SKM-1 (cell line): ENCODE results near the gene DTX3.
"Not testable (repeated sequence)": the region's sequence is repeated elsewhere in the genome, so short reads cannot be mapped to it uniquely, and the experiment has no call there.

ENCODE experiments used
- DNase-seq: peaks from one replicate; lab custom pipeline; 2025; ENCODE audit not compliant: unreplicated experiment; lab: John Stamatoyannopoulos, UW

The DTX3 gene

GRCh38 chr12:57606399-57606798 is 1.8 kb downstream of the DTX3 start:
- DNase-seq, result no peak

DNA sequence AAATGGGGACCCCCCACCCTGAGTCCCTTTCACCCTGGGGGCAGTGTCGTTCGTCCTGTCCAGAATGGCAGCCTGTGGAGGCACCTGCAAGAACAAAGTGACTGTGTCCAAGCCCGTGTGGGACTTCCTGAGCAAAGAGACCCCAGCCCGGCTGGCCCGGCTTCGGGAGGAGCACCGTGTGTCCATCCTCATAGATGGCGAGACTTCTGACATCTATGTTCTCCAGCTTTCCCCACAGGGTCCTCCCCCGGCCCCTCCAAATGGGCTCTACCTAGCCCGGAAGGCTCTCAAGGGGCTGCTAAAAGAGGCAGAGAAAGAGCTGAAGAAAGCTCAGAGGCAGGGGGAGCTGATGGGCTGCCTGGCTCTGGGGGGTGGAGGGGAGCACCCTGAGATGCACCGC is 2.2 kb downstream of the DTX3 start:
- no peak for DNase-seq

DNA sequence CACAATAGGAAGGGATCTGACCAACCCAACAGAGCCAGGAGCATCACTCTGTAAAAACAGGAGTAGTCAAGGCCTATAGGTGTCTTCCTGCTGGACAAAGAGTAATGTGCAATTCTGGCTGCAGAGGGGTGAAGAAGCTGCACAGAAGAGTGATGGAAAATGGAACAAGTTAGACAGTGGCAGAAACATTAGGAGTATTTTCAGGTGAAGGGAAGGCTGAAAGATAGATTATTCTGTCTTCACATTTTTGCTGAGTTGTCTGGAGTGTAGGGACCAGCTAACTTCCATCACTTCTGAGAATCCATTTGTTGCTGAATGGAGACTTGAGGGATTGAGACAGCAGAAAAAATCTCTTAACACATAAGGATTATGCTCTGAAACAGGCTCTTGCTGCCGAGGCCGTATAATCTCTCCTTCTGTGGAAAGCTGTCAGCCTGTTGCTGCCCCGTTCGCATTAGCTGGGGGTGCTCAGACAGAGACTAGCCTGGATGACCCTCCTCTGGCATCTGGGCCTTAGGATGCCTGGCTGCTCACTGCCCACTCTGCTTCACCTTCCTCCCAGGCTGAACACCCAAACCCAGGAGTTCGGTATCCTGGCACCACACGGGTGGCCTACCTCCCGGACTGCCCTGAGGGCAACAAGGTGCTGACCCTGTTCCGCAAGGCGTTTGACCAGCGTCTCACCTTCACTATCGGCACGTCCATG is 3.5 kb downstream of the DTX3 start:
- no peak for DNase-seq

GRCh38 chr12:57609101-57609780 is 4.6 kb downstream of the DTX3 start:
- no peak for DNase-seq

DNA sequence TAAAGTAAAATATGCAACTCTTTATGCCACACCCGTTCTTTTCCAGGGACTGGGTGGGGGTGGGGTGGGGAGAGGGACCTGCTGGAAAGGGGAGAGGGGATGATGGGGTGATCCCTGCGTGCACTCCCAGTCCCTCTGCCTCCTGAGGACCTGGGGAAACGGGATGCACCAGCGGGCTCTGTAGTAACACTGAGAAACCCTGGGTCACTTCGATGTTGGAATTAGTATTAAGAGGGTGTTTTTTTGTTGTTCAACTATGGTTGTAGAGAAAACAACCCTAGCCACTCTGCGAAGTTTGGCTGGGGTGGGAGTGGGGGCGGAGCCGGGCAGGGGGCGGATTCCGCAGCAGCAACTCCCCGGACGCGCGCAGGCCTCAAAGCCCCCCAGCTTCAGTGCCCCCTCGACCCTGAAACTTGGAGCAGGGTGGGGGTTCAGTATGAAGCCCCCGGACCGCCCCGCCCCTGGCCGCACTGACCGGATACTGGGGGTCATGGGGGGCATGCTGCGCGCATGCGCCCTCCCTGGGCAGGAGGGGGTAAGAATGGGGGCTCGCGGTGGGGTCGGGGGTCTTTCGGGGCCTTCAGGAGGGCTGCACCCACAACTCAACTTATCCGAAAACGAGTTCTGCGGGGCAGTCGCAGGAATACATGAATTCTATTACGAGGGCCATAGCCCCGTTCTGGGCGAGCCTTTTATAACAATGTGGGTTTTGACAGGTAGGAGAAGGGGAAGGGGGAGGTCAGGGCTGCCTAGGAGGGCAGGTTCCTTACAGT is 5.3 kb downstream of the DTX3 start:
- no peak for DNase-seq

GRCh38 chr12:57610554-57611107 is 6.0 kb downstream of the DTX3 start:
- DNase-seq, result no peak

GRCh38 chr12:57611108-57611826 is 6.6 kb downstream of the DTX3 start, which contains the start of gene ARHGEF25:
Gene ARHGEF25, plus strand, starts transcription at chr12:57611435. Its CDS starts 460 bp downstream, at chr12:57611895.
- DNase-seq, result no peak

- DNase-seq, result no peak
These were observed 7.4 kb downstream of the DTX3 start for GRCh38 chr12:57611827-57612710.

DNA sequence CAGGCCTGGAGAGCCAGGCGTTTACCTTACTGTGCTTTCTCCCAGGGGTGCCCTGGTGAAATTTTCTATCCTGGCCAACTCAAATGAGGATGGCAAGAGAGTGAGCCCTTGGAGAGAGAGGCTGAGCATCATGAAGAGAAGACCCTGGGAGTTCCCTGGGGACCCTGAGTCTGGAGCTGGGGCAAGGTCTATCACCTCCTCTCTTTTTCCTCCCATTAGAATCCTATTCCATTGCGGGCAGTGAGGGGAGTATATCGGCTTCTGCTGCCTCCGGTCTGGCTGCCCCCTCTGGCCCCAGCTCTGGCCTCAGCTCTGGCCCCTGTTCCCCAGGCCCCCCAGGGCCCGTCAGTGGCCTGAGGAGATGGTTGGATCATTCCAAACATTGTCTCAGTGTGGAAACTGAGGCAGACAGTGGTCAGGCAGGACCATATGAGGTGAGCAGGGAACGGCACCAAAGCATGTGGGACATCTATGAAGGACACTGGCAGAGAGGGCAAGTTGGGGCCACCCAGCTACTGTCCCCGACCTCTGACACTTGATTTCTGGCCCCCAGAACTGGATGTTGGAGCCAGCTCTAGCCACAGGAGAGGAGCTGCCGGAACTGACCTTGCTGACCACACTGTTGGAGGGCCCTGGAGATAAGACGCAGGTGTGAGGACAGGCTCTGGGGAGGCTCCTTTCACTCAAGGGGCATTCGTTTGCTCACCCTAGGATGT is 8.2 kb downstream of the DTX3 start:
- no peak for DNase-seq

DNA sequence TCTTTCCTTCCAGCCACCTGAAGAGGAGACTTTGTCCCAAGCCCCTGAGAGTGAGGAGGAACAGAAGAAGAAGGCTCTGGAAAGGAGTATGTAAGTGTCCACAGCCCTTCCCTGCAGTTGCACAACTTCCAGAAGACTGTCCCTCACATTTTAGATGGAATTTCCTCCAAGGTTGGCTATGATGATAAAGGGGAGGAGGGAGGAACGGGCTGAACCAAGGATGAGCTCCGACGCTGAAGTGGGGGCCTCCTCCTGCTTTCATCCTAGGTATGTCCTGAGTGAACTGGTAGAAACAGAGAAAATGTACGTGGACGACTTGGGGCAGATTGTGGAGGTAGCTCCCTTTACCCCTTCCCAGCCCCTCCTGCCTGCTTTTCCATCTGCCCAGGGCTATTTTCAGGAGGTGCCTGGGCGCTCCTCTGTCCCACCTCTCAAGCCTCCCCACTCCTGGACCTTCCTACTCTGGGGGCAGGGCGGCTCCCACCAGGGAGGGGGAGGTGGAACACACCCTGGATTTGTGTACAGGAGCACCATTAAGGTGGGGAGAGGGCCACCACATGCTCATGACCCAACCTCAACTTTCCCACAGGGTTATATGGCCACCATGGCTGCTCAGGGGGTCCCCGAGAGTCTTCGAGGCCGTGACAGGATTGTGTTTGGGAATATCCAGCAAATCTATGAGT is 8.9 kb downstream of the DTX3 start:
- no peak for DNase-seq

DNA sequence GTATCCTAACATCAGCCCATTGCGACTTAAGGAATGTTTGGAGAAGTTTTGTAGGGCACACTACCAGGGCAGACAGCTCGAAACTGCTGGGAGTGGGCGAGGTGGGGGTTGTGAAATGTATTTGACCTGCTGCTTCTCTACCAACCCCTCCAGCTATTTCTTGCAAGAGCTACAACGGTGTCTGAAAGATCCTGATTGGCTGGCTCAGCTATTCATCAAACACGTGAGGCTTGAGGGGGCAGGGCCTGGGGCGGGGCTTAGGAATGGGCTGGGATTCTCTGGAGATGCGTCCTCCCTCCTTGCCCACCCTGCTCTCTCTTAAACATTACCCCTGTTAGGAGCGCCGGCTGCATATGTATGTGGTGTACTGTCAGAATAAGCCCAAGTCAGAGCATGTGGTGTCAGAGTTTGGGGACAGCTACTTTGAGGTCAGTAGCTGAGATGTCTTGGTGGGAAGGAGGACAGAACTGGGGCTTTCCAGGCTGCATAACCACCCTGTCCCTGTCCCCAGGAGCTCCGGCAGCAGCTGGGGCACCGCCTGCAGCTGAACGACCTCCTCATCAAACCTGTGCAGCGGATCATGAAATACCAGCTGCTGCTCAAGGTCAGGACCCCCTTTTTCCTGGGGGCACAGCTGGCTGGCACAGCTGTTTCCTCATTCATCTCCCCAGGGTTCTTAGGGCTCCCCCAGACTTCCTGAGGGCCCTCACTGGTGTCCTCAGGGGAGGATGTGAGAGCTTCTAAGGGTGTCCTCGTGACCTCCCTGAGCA is 9.7 kb downstream of the DTX3 start:
- no peak for DNase-seq

GRCh38 chr12:57614948-57615500 is 10.4 kb downstream of the DTX3 start:
- no peak for DNase-seq

- DNase-seq, result no peak
These were observed 11.0 kb downstream of the DTX3 start for GRCh38 chr12:57615637-57616036.

DNA sequence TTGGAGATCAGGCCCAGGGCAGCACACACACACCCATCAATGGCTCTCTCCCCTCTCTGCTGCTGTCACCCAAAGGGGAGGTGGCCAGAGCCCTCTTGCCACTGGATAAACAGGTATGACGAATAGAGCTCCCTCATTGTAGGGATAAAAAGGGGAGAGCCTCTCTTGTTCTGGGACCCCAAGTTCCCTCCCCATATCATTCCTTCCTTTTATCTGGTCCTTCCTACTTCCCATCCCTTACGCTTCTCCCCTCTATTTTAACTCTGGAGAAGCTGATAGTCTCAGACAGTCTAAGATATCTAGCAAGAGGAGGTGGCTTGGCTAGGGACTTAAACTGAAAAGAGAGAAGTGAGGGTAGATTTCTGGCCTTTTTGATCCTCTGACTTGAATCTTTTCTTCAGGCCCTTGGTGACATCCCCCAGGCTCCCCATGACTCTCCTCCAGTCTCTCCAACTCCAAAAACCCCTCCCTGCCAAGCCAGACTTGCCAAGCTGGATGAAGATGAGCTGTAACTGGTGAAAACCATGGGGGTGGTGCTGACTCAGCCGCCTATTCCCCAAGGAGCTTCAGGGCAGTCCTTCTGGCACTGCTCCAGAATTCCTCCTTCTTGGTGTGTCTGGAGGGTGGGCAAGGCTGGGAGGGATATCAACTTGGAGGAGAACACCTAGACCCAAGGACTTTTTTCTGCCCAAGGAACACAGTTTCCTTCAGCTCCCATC is 11.9 kb downstream of the DTX3 start:
- DNase-seq, result no peak

DNA sequence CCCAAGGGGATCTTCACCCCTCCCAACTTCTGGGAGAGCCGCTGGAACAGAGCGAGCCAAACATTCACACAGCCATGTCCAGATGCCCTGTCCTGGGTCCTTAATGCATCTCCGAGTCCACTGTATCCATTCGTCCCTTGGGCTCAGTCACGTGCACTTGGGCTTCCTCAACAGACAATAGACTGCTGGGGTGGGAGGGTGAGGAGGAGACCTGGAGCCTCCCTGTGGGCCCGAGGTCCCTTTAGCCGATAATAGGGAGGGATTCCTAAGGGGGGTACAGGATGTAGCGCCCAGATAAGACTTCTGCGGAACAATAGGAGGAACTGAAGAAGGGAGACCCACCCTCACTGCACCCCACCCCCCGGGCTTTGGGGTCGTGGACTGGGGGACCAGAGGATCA is 13.3 kb downstream of the DTX3 start:
- DNase-seq, result no peak

GRCh38 chr12:57618431-57618830 is 13.8 kb downstream of the DTX3 start:
- DNase-seq, result not testable (repeated sequence)

- no peak for DNase-seq
These were observed 14.4 kb downstream of the DTX3 start for GRCh38 chr12:57618966-57619433.
